ENCODE measurements around the gene ITPR1.

DNA sequence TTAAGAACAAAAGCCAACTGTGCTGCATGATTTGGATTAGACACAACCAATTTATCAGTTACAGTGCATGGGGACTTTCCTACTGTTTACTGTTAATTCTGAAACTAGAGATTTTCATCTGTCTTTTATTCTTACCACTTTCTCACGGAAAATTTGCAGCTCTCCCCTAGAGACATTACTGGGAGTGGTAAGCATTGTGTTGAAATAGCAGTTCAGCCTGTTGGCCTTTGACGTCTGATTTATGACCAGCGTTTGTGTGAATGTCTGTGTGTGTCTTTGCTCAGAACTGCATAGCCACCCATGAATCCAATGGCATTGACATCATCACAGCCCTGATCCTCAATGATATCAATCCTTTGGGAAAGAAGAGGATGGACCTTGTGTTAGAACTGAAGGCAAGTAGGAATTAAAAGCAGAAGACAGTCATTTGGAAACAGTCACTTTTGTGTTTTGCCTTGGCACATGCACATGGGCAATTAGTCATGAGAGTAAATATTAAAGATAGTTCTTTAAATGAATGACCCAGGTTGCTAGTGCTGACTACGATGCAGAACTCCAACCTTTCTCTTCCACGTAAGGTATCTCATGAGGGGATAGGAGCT lies 283.9 kb downstream of the ITPR1 start:
- TF ChIP-seq, protein P1, sequence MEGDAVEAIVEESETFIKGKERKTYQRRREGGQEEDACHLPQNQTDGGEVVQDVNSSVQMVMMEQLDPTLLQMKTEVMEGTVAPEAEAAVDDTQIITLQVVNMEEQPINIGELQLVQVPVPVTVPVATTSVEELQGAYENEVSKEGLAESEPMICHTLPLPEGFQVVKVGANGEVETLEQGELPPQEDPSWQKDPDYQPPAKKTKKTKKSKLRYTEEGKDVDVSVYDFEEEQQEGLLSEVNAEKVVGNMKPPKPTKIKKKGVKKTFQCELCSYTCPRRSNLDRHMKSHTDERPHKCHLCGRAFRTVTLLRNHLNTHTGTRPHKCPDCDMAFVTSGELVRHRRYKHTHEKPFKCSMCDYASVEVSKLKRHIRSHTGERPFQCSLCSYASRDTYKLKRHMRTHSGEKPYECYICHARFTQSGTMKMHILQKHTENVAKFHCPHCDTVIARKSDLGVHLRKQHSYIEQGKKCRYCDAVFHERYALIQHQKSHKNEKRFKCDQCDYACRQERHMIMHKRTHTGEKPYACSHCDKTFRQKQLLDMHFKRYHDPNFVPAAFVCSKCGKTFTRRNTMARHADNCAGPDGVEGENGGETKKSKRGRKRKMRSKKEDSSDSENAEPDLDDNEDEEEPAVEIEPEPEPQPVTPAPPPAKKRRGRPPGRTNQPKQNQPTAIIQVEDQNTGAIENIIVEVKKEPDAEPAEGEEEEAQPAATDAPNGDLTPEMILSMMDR (IDR thresholded peaks at IDR 0.05; ENCODE audit: low read length): no peak
- TF ChIP-seq EZH2 (IDR thresholded peaks at IDR 0.05; ENCODE audit: borderline replicate concordance, low read length): no peak
